HepG2 (cell line): ENCODE results near the gene ADM. TPM values are rescaled to one million over a fixed set of nuclear protein-coding genes. Genes with fewer than 3 reads are reported as not detected.
A peak's percentile ranks its signal among the peaks of the same experiment; 100 is the strongest.

Experiments used
- ATAD3A ChIP-seq: sonication (generic); formaldehyde crosslinking; IDR thresholded peaks from 2 replicates; pipeline ENCODE4 v1.4.0; 2020; ENCODE audit warnings: missing genetic modification reagents
- ERF ChIP-seq: IDR thresholded peaks from 2 replicates; pipeline ENCODE4 v1.6.1; 2018; ENCODE audit warnings: missing biosample characterization, missing genetic modification reagents
- KAT8 ChIP-seq: IDR thresholded peaks from 2 replicates; pipeline ENCODE4 v1.6.1; 2016; ENCODE audit warnings: missing genetic modification reagents, missing compliant biosample characterization
- KDM1A ChIP-seq: IDR thresholded peaks from 2 replicates; pipeline ENCODE4 v1.6.1; 2016; ENCODE audit warnings: missing compliant biosample characterization
- NCOR1 ChIP-seq: fragments of 200-600 bp; sonication (generic); IDR thresholded peaks from 2 replicates; pipeline ENCODE4 v1.7.0; 2017; ENCODE audit warnings: antibody characterized with exemption, low read length, borderline replicate concordance
- NR2F2 ChIP-seq: IDR thresholded peaks from 2 replicates; pipeline ENCODE4 v1.6.1; 2012; ENCODE audit warnings: low read depth, inconsistent platforms, borderline replicate concordance
- PHF8 ChIP-seq: sonication (generic); formaldehyde crosslinking; IDR thresholded peaks from 2 replicates; pipeline ENCODE4 v1.5.0; 2020; ENCODE audit warnings: missing genetic modification reagents
- POGK ChIP-seq: sonication (generic); formaldehyde crosslinking; conservative IDR thresholded peaks from 2 replicates; pipeline ENCODE4 v1.8.0; 2022; ENCODE audit warnings: mild to moderate bottlenecking, moderate library complexity, missing genetic modification reagents
- POLR2A ChIP-seq, 2 experiments: IDR thresholded peaks; 2 replicates each; pipeline ENCODE4 v1.6.1; 2011; ENCODE audit warnings: low read depth in 2 of 2, low read length in 2 of 2, mild to moderate bottlenecking in 1 of 2, moderate library complexity in 1 of 2; ENCODE audit not compliant: insufficient read depth in 1 of 2
- RBFOX2 ChIP-seq: fragments of 200-400 bp; formaldehyde crosslinking; IDR thresholded peaks from 2 replicates; pipeline ENCODE4 v1.6.1; 2017; ENCODE audit warnings: low read depth, mild to moderate bottlenecking, low read length
- SALL1 ChIP-seq: sonication (generic); formaldehyde crosslinking; IDR thresholded peaks from 2 replicates; pipeline ENCODE4 v1.8.0; 2022; ENCODE audit warnings: mild to moderate bottlenecking, missing genetic modification reagents
- SIX1 ChIP-seq: sonication (generic); formaldehyde crosslinking; IDR thresholded peaks from 2 replicates; pipeline ENCODE4 v1.4.0; 2020; ENCODE audit warnings: missing genetic modification reagents, borderline replicate concordance
- STAG1 ChIP-seq: sonication (generic); formaldehyde crosslinking; IDR thresholded peaks from 2 replicates; pipeline ENCODE4 v1.4.0; 2020; ENCODE audit warnings: missing genetic modification reagents
- TFDP1 ChIP-seq: IDR thresholded peaks from 2 replicates; pipeline ENCODE4 v1.6.1; 2016; ENCODE audit warnings: missing compliant biosample characterization, missing genetic modification reagents, borderline replicate concordance
- TGIF2 ChIP-seq: IDR thresholded peaks from 2 replicates; pipeline ENCODE4 v1.6.1; 2016; ENCODE audit warnings: control low read depth, missing compliant biosample characterization
- ZBTB10 ChIP-seq: sonication (generic); formaldehyde crosslinking; IDR thresholded peaks from 2 replicates; pipeline ENCODE4 v1.4.0; 2020; ENCODE audit warnings: missing genetic modification reagents, borderline replicate concordance
- ZFP36L1 ChIP-seq: sonication (generic); formaldehyde crosslinking; IDR thresholded peaks from 2 replicates; pipeline ENCODE4 v1.8.0; 2022; ENCODE audit warnings: mild to moderate bottlenecking, missing genetic modification reagents, moderate library complexity
- ZGPAT ChIP-seq: IDR thresholded peaks from 2 replicates; pipeline ENCODE4 v1.6.1; 2016; ENCODE audit warnings: mild to moderate bottlenecking
- ZMYM4 ChIP-seq: sonication (generic); formaldehyde crosslinking; IDR thresholded peaks from 2 replicates; pipeline ENCODE4 v1.8.1; 2023; ENCODE audit warnings: mild to moderate bottlenecking, missing genetic modification reagents
- ZNF256 ChIP-seq: sonication (generic); formaldehyde crosslinking; conservative IDR thresholded peaks from 2 replicates; pipeline ENCODE4 v1.4.0; 2020; ENCODE audit warnings: missing genetic modification reagents
- ZNF552 ChIP-seq: sonication (generic); formaldehyde crosslinking; IDR thresholded peaks from 2 replicates; pipeline ENCODE4 v1.9.0; 2022; ENCODE audit warnings: missing genetic modification reagents, mild to moderate bottlenecking, borderline replicate concordance
- ZNF782 ChIP-seq: sonication (generic); formaldehyde crosslinking; IDR thresholded peaks from 2 replicates; pipeline ENCODE4 v1.4.0; 2020; ENCODE audit warnings: missing genetic modification reagents, mild to moderate bottlenecking, borderline replicate concordance
- ZNF841 ChIP-seq: sonication (generic); formaldehyde crosslinking; IDR thresholded peaks from 2 replicates; pipeline ENCODE4 v1.8.1; 2023; ENCODE audit warnings: missing genetic modification reagents, borderline replicate concordance
- polyA plus RNA-seq, 8 experiments: library from polyadenylated mRNA; depleted of rRNA in 3 of 8; stranded (reverse) in 7 of 8; unstranded in 1 of 8; fragments of >200 nt; fragmentation: Illumina TruSeq in 4 of 8; extraction: Trizol in 4 of 8; gene quantifications; 2 replicates each; pipeline versions ENCODE4 v1.2.1 to v1.2.3, GENCODE V29; 2011 to 2016; ENCODE audit warnings: low read depth in 4 of 8, missing spikeins in 1 of 8, mixed read lengths in 1 of 8; ENCODE audit not compliant: insufficient read depth in 1 of 8
- total RNA-seq, 5 experiments: library from RNA; depleted of rRNA; stranded (reverse); fragments of >200 nt; fragmentation: Illumina TruSeq; extraction: Trizol; gene quantifications; 2 replicates each; pipeline ENCODE4 v1.2.3, GENCODE V29; 2016; ENCODE audit warnings: low read depth in 1 of 5

ADM gene
- total and polyA plus RNA-seq, 2 of the 13 experiments (the other 11 are each of a cell fraction or from before 2014, with no cell fraction given), result 10.7 to 26.1 TPM

GRCh38 chr11:10288881-10289764 is 15.8 kb upstream of the ADM start (continued):
- TF ChIP-seq KAT8 (CRISPR knock-in tag), result peak; percentile 75
- peak; percentile 45; the same call in 1 of the 2 replicates for TF ChIP-seq PHF8 (CRISPR knock-in tag)
- TF ChIP-seq STAG1, result peak; percentile 44
- peak; percentile 41 for TF ChIP-seq KDM1A
- TF ChIP-seq POGK (CRISPR knock-in tag), result peak; percentile 92
- 0 out of 2 replicates have a peak, but pooled peaks have one; percentile 54 for TF ChIP-seq ZBTB10 (CRISPR knock-in tag)
- TF ChIP-seq ZGPAT (CRISPR knock-in tag), result peak; percentile 84
- 0 out of 2 replicates have a peak, but pooled peaks have one; percentile 18 for TF ChIP-seq TFDP1 (CRISPR knock-in tag)
- peak; percentile 53; the same call in 1 of the 2 replicates for TF ChIP-seq NR2F2
- TF ChIP-seq NCOR1, result peak; percentile 82; the same call in 1 of the 2 replicates
- TF ChIP-seq SALL1 (CRISPR knock-in tag), result peak; percentile 89
- peak; percentile 17 to 55; a peak in 3 of 4 replicates for TF ChIP-seq POLR2A (IDR thresholded peaks at IDR 0.05; ENCODE audit: insufficient read depth in 1 of 2, low read depth in 2 of 2, low read length in 2 of 2)
- TF ChIP-seq TGIF2 (CRISPR knock-in tag), result peak; percentile 57; the same call in 1 of the 2 replicates
- no peak for TF ChIP-seq ZNF256 (CRISPR knock-in tag)
- TF ChIP-seq ZNF782 (CRISPR knock-in tag), result peak; percentile 37; the same call in 1 of the 2 replicates
- peak; percentile 66; the same call in 1 of the 2 replicates for TF ChIP-seq ERF (CRISPR knock-in tag)
- peak; percentile 87; the same call in 1 of the 2 replicates for TF ChIP-seq ZNF552 (CRISPR knock-in tag)
- TF ChIP-seq ATAD3A, result no peak
- TF ChIP-seq ZFP36L1, result no peak
- peak; percentile 33; the same call in 1 of the 2 replicates for TF ChIP-seq SIX1 (CRISPR knock-in tag)
- TF ChIP-seq RBFOX2, result peak; percentile 74
- peak; percentile 91 for TF ChIP-seq ZMYM4 (CRISPR knock-in tag)
- no peak for TF ChIP-seq ZNF841
